Mammary epithelial cell (primary cell): Measurements from ENCODE around the gene PTH2R.

Experiments
- EZH2 ChIP-seq: IDR thresholded peaks from 2 replicates; pipeline ENCODE4 v1.6.1; 2012; ENCODE audit warnings: low read length, inconsistent platforms, borderline replicate concordance
- TF ChIP-seq, protein P1 (sequence below), 2 donors: IDR thresholded peaks in 1 of 2; conservative IDR thresholded peaks in 1 of 2; 2 replicates each; pipeline ENCODE4 v1.5.1; 2011 to 2012; ENCODE audit warnings: inconsistent platforms in 2 of 2, low read length in 2 of 2, mild to moderate bottlenecking in 2 of 2, control low read depth in 1 of 2, low read depth in 1 of 2; ENCODE audit not compliant: insufficient read depth in 1 of 2; ENCODE audit errors: extremely low read depth in 1 of 2

GRCh38 chr2:208541461-208541988 lies 134.9 kb downstream of the PTH2R start:
- TF ChIP-seq, protein P1, sequence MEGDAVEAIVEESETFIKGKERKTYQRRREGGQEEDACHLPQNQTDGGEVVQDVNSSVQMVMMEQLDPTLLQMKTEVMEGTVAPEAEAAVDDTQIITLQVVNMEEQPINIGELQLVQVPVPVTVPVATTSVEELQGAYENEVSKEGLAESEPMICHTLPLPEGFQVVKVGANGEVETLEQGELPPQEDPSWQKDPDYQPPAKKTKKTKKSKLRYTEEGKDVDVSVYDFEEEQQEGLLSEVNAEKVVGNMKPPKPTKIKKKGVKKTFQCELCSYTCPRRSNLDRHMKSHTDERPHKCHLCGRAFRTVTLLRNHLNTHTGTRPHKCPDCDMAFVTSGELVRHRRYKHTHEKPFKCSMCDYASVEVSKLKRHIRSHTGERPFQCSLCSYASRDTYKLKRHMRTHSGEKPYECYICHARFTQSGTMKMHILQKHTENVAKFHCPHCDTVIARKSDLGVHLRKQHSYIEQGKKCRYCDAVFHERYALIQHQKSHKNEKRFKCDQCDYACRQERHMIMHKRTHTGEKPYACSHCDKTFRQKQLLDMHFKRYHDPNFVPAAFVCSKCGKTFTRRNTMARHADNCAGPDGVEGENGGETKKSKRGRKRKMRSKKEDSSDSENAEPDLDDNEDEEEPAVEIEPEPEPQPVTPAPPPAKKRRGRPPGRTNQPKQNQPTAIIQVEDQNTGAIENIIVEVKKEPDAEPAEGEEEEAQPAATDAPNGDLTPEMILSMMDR (conservative IDR thresholded peaks at IDR 0.05 in 1 of 2, IDR thresholded peaks at IDR 0.05 in 1 of 2; ENCODE audit: extremely low read depth in 1 of 2, insufficient read depth in 1 of 2, low read depth in 1 of 2, low read length in 2 of 2), result no peak
- no peak for TF ChIP-seq EZH2
